ENCODE data around the gene KCTD19. TPM values are rescaled to one million over a fixed set of nuclear protein-coding genes. Genes with fewer than 3 reads are reported as not detected.
A peak's percentile ranks its signal among the peaks of the same experiment; 100 is the strongest.

The KCTD19 gene
- total RNA-seq, 2 experiments from 2014 or later: 1.1 to 3.3 TPM

- H3K27me3 Mint-ChIP-seq: no peaks in the 10 kb centered on the region
- peak overlapping the region; percentile 78 for H3K27ac Mint-ChIP-seq
- no peak for ATAC-seq
- peaks cover 19% of the 10 kb centered on the region for H3K4me1 Mint-ChIP-seq
- peak overlapping the region; percentile 80 for H3K4me3 Mint-ChIP-seq
- no peaks in the 10 kb centered on the region for H3K9me3 Mint-ChIP-seq (ENCODE audit: low read depth)
- CTCF ChIA-PET: interaction anchor here (0.5 to 4.7 kb wide), 30 partner anchors 8 to 383 kb away, joined by 3 to 18 read pairs (median 4); partner anchors contain the start of genes E2F4, KCTD19, LRRC36 and ZDHHC1
- no peak for DNase-seq
- peaks cover 9% of the 10 kb centered on the region for H3K36me3 Mint-ChIP-seq
These were observed 48.4 kb downstream of the KCTD19 start for GRCh38 chr16:67277999-67278772.

DNA sequence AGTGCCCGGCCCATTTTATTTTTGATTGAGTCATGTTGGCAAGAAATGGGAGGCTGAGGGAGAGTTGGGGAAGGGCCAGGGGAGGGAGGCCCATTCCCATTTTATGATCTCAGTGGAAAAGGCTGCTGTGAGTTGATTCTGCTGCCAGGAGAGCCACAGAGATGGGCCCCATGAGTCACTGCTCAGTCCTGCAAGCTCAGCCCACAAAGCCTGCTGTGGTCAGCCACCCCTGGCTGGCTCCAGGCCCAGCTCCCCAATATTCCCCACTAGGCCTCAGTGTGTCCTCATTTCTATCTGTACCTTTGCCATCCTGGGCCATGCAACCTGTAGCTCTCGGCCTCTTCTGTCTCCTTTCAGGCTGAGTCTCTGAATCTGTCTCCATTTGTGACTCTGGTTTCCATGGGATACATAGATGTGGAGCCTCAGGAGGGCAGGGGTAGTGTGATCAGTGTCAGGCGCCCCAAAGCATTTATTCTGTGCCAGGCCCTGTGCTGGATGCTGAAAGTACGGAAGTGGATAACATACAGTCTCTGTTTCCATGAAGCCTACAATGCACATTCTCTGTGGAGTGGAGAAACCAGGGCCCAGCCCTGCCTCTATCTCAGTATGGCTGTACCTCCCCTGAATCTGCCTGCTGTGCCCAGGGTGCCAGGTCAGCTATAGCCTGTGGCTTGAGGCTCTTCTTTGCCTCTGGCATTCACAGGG is 49.1 kb downstream of the KCTD19 start:
- Mint-ChIP-seq H3K36me3 (peaks cover 9% of the 10 kb centered on the region), H3K27ac (peak overlapping the region; percentile 67), H3K4me3 (peak overlapping the region; percentile 24), H3K27me3 (no peaks in the 10 kb centered on the region), H3K4me1 (peaks cover 19% of the 10 kb centered on the region), H3K9me3 (ENCODE audit: low read depth) (no peaks in the 10 kb centered on the region)
- CTCF ChIA-PET: interaction anchor here (0.7 to 4.7 kb wide), 12 partner anchors 15 to 184 kb away, joined by 3 to 18 read pairs (median 4); partner anchors contain the start of gene ZDHHC1
- DNase-seq (no peak), ATAC-seq (no peak)

GRCh38 chr16:67275321-67275720 is 51.2 kb downstream of the KCTD19 start:
- peaks cover 19% of the 10 kb centered on the region for H3K4me1 Mint-ChIP-seq

GRCh38 chr16:67271446-67271845 is 55.1 kb downstream of the KCTD19 start:
- Mint-ChIP-seq H3K4me1 (peaks cover 3% of the 10 kb centered on the region), H3K4me3 (no peak overlapping the region), H3K9me3 (ENCODE audit: low read depth) (no peaks in the 10 kb centered on the region), H3K36me3 (peaks cover 7% of the 10 kb centered on the region), H3K27me3 (no peaks in the 10 kb centered on the region), H3K27ac (no peak overlapping the region)
- DNase-seq: no peak
- CTCF ChIA-PET: interaction anchor here (1.0 kb wide), 1 partner anchor 23 kb away, joined by 3 read pairs; no protein-coding TSS in a partner anchor
- peak; percentile 20 for ATAC-seq

More at GRCh38 chr16:67275321-67275720, 51.2 kb downstream of the KCTD19 start:
- ATAC-seq (no peak), DNase-seq (no peak)
- no peaks in the 10 kb centered on the region for H3K27me3 Mint-ChIP-seq
- H3K27ac Mint-ChIP-seq: no peak overlapping the region
- CTCF ChIA-PET: no interaction called here
- no peak overlapping the region for H3K4me3 Mint-ChIP-seq
- no peaks in the 10 kb centered on the region for H3K9me3 Mint-ChIP-seq (ENCODE audit: low read depth)
- H3K36me3 Mint-ChIP-seq: peaks cover 9% of the 10 kb centered on the region

DNA sequence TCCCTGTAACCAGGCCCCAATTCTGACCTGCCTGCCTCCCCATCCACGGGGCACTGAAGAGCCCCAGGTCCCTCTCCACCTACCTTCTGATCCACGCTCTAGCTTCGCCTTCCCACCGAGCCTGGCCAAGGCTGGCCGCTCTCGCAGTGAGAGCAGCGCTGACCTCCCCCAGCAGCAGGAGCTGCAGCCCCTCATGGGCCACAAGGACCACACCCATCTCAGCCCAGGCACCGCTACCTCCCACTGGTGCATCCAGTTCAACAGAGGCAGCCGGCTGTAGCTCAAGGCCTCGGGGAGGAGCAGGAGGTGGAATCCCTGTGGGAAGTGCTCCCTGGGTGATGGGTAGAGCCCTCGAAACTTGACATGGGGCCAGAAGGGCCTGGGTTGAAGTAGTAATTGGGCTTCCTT is 55.6 kb downstream of the KCTD19 start:
- Mint-ChIP-seq H3K27ac (no peak overlapping the region), H3K36me3 (peaks cover 5% of the 10 kb centered on the region), H3K4me1 (peaks cover 1% of the 10 kb centered on the region), H3K9me3 (ENCODE audit: low read depth) (no peaks in the 10 kb centered on the region), H3K4me3 (no peak overlapping the region), H3K27me3 (no peaks in the 10 kb centered on the region)
- DNase-seq (no peak), ATAC-seq (no peak)
- CTCF ChIA-PET: interaction anchor here (0.8 to 1.5 kb wide), 3 partner anchors 7 to 23 kb away, joined by 3 to 6 read pairs (median 4); no protein-coding TSS in a partner anchor

DNA sequence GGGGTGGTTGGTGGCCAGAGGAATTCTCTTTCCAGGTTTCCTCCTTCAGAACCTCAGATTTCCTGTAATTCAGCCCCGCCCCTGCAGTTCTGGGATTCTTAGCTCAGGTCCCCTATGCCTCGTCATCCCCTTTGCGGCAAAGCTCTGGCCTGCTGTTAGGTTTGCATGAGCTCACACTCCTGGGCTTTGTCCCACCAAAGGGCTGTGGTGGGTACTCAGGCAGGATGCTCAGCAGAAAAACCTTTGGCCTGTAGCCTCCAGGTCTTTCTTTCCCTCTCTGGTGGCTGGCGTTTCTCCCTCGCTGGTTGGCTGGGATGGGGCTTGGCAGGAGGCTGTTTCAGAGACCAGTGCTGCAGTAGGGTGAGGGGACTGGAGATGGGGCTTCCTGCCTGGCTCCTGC is 56.8 kb downstream of the KCTD19 start:
- no peak for ATAC-seq
- CTCF ChIA-PET: interaction anchor here (0.8 to 1.5 kb wide), 2 partner anchors 9 to 21 kb away, joined by 3 to 4 read pairs; no protein-coding TSS in a partner anchor
- DNase-seq: no peak
- Mint-ChIP-seq H3K27ac (no peak overlapping the region), H3K36me3 (peaks cover 2% of the 10 kb centered on the region), H3K4me1 (no peaks in the 10 kb centered on the region), H3K27me3 (no peaks in the 10 kb centered on the region), H3K4me3 (no peak overlapping the region), H3K9me3 (ENCODE audit: low read depth) (no peaks in the 10 kb centered on the region)

GRCh38 chr16:67268136-67268579 is 58.4 kb downstream of the KCTD19 start:
- no peak overlapping the region for H3K27ac Mint-ChIP-seq
- H3K36me3 Mint-ChIP-seq: no peaks in the 10 kb centered on the region
- H3K27me3 Mint-ChIP-seq: no peaks in the 10 kb centered on the region
- no peak for DNase-seq
- no peak for ATAC-seq
- no peak overlapping the region for H3K4me3 Mint-ChIP-seq
- CTCF ChIA-PET: interaction anchor here (1.6 to 2.9 kb wide), 2 partner anchors 10 to 12 kb away, joined by 4 to 11 read pairs; no protein-coding TSS in a partner anchor
- H3K9me3 Mint-ChIP-seq (ENCODE audit: low read depth): no peaks in the 10 kb centered on the region
- no peaks in the 10 kb centered on the region for H3K4me1 Mint-ChIP-seq

DNA sequence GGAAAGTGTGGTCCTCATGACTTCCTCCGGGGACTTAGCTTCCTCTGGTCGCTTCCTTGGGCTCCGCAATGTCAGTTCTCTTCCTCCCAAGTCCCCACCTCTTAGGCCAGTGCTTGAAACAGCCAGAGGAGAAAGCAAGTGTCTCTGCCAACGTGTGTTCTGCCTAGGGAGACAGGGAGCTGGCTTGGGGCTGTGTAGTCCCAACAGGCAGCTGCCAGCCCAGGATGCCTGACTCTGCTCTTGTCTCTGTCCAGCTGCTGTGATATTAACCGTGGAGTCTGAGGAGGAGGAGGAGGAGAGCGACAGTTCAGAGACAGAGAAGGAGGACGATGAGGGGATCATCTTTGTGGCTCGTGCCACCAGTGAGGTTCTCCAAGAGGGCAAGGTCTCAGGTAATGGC is 60.7 kb downstream of the KCTD19 start:
- Mint-ChIP-seq H3K4me1 (no peaks in the 10 kb centered on the region), H3K9me3 (ENCODE audit: low read depth) (no peaks in the 10 kb centered on the region), H3K27ac (no peak overlapping the region), H3K4me3 (no peak overlapping the region), H3K36me3 (no peaks in the 10 kb centered on the region), H3K27me3 (no peaks in the 10 kb centered on the region)
- DNase-seq (no peak), ATAC-seq (no peak)
- CTCF ChIA-PET: interaction anchor here (1.2 to 2.9 kb wide), 3 partner anchors 13 to 134 kb away, joined by 3 to 11 read pairs (median 4); no protein-coding TSS in a partner anchor

GRCh38 chr16:67264866-67265265 is 61.7 kb downstream of the KCTD19 start:
- H3K4me3 Mint-ChIP-seq: no peak overlapping the region
- H3K9me3 Mint-ChIP-seq (ENCODE audit: low read depth): no peaks in the 10 kb centered on the region
- H3K4me1 Mint-ChIP-seq: no peaks in the 10 kb centered on the region
- H3K36me3 Mint-ChIP-seq: no peaks in the 10 kb centered on the region
- no peak for DNase-seq
- CTCF ChIA-PET: interaction anchor here (1.2 to 1.4 kb wide), 2 partner anchors 9 to 18 kb away, joined by 3 to 6 read pairs; partner anchors contain the start of gene FHOD1
- no peak for ATAC-seq
- H3K27ac Mint-ChIP-seq: no peak overlapping the region
- no peaks in the 10 kb centered on the region for H3K27me3 Mint-ChIP-seq

- no peaks in the 10 kb centered on the region for H3K4me1 Mint-ChIP-seq
- no peaks in the 10 kb centered on the region for H3K36me3 Mint-ChIP-seq
- H3K9me3 Mint-ChIP-seq (ENCODE audit: low read depth): no peaks in the 10 kb centered on the region
- CTCF ChIA-PET: interaction anchor here (0.8 to 1.4 kb wide), 4 partner anchors 8 to 135 kb away, joined by 3 to 6 read pairs (median 3); partner anchors contain the start of gene FHOD1
- H3K4me3 Mint-ChIP-seq: no peak overlapping the region
- no peak overlapping the region for H3K27ac Mint-ChIP-seq
- DNase-seq (no peak), ATAC-seq (no peak)
- H3K27me3 Mint-ChIP-seq: no peaks in the 10 kb centered on the region
These were observed 62.3 kb downstream of the KCTD19 start for GRCh38 chr16:67264277-67264676.

DNA sequence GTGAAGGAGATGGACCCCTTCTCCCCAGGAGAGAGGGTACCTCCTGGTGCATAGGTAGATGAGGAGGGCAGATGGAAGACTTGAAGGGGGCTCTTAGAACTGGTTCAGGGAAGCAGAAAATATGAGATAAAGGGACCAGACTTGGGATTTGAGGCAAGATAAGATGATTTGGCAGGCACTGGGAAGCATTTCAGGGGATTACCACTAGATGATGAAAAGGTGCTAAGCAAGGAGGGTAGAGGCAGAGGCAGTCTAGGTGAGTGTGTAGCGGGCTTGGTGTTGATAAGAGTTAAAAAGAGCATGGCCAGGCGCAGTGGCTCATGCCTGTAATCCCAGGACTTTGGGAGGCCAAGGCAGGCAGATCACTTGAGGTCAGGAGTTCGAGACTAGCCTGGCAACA is 63.3 kb downstream of the KCTD19 start:
- H3K27me3 Mint-ChIP-seq: no peaks in the 10 kb centered on the region
- CTCF ChIA-PET: interaction anchor here (1.2 to 1.4 kb wide), 2 partner anchors 11 to 16 kb away, joined by 3 to 6 read pairs; partner anchors contain the start of gene FHOD1

GRCh38 chr16:67260426-67261063 is 66.0 kb downstream of the KCTD19 start:
- H3K27ac Mint-ChIP-seq: no peak overlapping the region
- CTCF ChIA-PET: interaction anchor here (0.7 to 2.4 kb wide), 19 partner anchors 10 to 204 kb away, joined by 3 to 30 read pairs (median 4); partner anchors contain the start of genes FHOD1, KCTD19, LRRC36 and PLEKHG4
- no peaks in the 10 kb centered on the region for H3K9me3 Mint-ChIP-seq (ENCODE audit: low read depth)
- peak; percentile 59 for ATAC-seq
- no peaks in the 10 kb centered on the region for H3K36me3 Mint-ChIP-seq
- no peak overlapping the region for H3K4me3 Mint-ChIP-seq
- no peaks in the 10 kb centered on the region for H3K4me1 Mint-ChIP-seq
- peak; percentile 59 for DNase-seq
- H3K27me3 Mint-ChIP-seq: no peaks in the 10 kb centered on the region

More for the DNA sequence above, 63.3 kb downstream of the KCTD19 start:
- Mint-ChIP-seq H3K4me3 (no peak overlapping the region), H3K27ac (peak overlapping the region; percentile 3), H3K36me3 (no peaks in the 10 kb centered on the region), H3K4me1 (no peaks in the 10 kb centered on the region), H3K9me3 (ENCODE audit: low read depth) (no peaks in the 10 kb centered on the region)
- ATAC-seq (no peak), DNase-seq (no peak)

All from activated CD8-positive, alpha-beta memory T cell treated with anti-CD3 and anti-CD28 coated beads, Interleukin-2, amount 10 ng/mL, durations not matched to agents 7 days and 5 days (primary cell).